K562 (cell line): ENCODE data around the gene PIP4K2C. TPM values are rescaled to one million over a fixed set of nuclear protein-coding genes. Genes with fewer than 3 reads are reported as not detected.

Experiments used
- BHLHE40 ChIP-seq: IDR thresholded peaks from 2 replicates; pipeline ENCODE4 v1.6.1; 2011; ENCODE audit warnings: low read length, improper control_type of control experiment
- ELF1 ChIP-seq: fragments of 200-800 bp; sonication (Bioruptor generic); IDR thresholded peaks from 2 replicates; pipeline ENCODE4 v1.6.1; 2016; ENCODE audit warnings: missing genetic modification characterization, missing compliant biosample characterization
- HDGF ChIP-seq: fragments of 450-650 bp; IDR thresholded peaks from 2 replicates; pipeline ENCODE4 v1.6.1; 2016
- JUND ChIP-seq, 2 experiments: IDR thresholded peaks; 2 replicates in 1 of 2; 3 replicates in 1 of 2; pipeline ENCODE4 v1.6.1; 2011; ENCODE audit warnings: borderline replicate concordance in 2 of 2, low read depth in 2 of 2, low read length in 2 of 2, improper control_type of control experiment in 1 of 2, missing biosample characterization in 1 of 2, missing genetic modification characterization in 1 of 2, missing genetic modification reagents in 1 of 2
- RB1 ChIP-seq: fragments of 450-650 bp; IDR thresholded peaks from 2 replicates; pipeline ENCODE4 v1.6.1; 2017; ENCODE audit warnings: low read depth, mild to moderate bottlenecking
- RUNX1 ChIP-seq: sonication (generic); IDR thresholded peaks from 2 replicates; pipeline ENCODE4 v1.6.1; 2016; ENCODE audit warnings: antibody characterized with exemption, low read depth
- TEAD4 ChIP-seq, 2 experiments: sonication (generic) in 1 of 2; formaldehyde crosslinking in 1 of 2; IDR thresholded peaks; 2 replicates each; pipeline versions ENCODE4 v1.6.1 to v1.8.0; 2012 to 2022; ENCODE audit warnings: borderline replicate concordance in 1 of 2, inconsistent platforms in 1 of 2, low read length in 1 of 2, mild to moderate bottlenecking in 1 of 2, missing genetic modification reagents in 1 of 2
- TOE1 ChIP-seq, 2 experiments: fragments of 450-650 bp in 1 of 2; sonication (generic) in 1 of 2; formaldehyde crosslinking in 1 of 2; IDR thresholded peaks; 2 replicates each; pipeline versions ENCODE4 v1.7.1 to v1.8.0; 2016 to 2022; ENCODE audit warnings: borderline replicate concordance in 2 of 2, mild to moderate bottlenecking in 2 of 2, antibody characterized with exemption in 1 of 2, inconsistent platforms in 1 of 2, low read depth in 1 of 2, missing genetic modification reagents in 1 of 2, moderate library complexity in 1 of 2
- ZEB2 ChIP-seq: fragments of 450-650 bp; IDR thresholded peaks from 2 replicates; pipeline ENCODE4 v1.6.1; 2016
- ZNF384 ChIP-seq: IDR thresholded peaks from 2 replicates; pipeline ENCODE4 v1.6.1; 2012; ENCODE audit warnings: low read depth, low read length, improper control_type of control experiment
- polyA plus RNA-seq, 8 experiments: library from polyadenylated mRNA; depleted of rRNA in 4 of 8; stranded (reverse) in 5 of 8; unstranded in 3 of 8; fragments of >200 nt; fragmentation: Nextera tagmentation in 2 of 8; fragmentation: Illumina TruSeq in 1 of 8; extraction: Ambion mirVana in 2 of 8; extraction: Trizol in 1 of 8; gene quantifications; 2 replicates each; pipeline versions ENCODE4 v1.2.1 to v1.2.3, GENCODE V29; 2011 to 2014; ENCODE audit warnings: inconsistent platforms in 1 of 8, missing spikeins in 1 of 8
- total RNA-seq, 7 experiments: library from RNA; depleted of rRNA in 6 of 7; stranded (reverse); fragments of >200 nt in 6 of 7; fragmentation: Illumina TruSeq in 2 of 7; extraction: Trizol in 2 of 7; gene quantifications; 2 replicates each; pipeline versions ENCODE4 v1.2.1 to v1.2.3, GENCODE V29; 2011 to 2021; ENCODE audit warnings: low replicate concordance in 1 of 7
- TF ChIP-seq, protein P1 (sequence below): fragments of 450-650 bp; IDR thresholded peaks from 2 replicates; pipeline ENCODE4 v1.7.0; 2016; ENCODE audit warnings: borderline replicate concordance
- TF ChIP-seq, protein P2 (sequence below): fragments of 250-450 bp; sonication (Bioruptor Pico); IDR thresholded peaks from 2 replicates; pipeline ENCODE4 v1.4.0; 2020; ENCODE audit warnings: mild to moderate bottlenecking
- TF ChIP-seq, protein P3 (sequence below), 2 experiments: fragments of 450-650 bp; formaldehyde crosslinking in 1 of 2; IDR thresholded peaks; 2 replicates each; pipeline versions ENCODE4 v1.4.0 to v1.6.1; 2014 to 2020; ENCODE audit warnings: mild to moderate bottlenecking in 2 of 2, borderline replicate concordance in 1 of 2, low read depth in 1 of 2

Gene PIP4K2C
- total and polyA plus RNA-seq, 9 of the 15 experiments (the other 6 are each of a cell fraction or from before 2014, with no cell fraction given) = 9.0 to 41.4 (median 18.3) TPM

DNA sequence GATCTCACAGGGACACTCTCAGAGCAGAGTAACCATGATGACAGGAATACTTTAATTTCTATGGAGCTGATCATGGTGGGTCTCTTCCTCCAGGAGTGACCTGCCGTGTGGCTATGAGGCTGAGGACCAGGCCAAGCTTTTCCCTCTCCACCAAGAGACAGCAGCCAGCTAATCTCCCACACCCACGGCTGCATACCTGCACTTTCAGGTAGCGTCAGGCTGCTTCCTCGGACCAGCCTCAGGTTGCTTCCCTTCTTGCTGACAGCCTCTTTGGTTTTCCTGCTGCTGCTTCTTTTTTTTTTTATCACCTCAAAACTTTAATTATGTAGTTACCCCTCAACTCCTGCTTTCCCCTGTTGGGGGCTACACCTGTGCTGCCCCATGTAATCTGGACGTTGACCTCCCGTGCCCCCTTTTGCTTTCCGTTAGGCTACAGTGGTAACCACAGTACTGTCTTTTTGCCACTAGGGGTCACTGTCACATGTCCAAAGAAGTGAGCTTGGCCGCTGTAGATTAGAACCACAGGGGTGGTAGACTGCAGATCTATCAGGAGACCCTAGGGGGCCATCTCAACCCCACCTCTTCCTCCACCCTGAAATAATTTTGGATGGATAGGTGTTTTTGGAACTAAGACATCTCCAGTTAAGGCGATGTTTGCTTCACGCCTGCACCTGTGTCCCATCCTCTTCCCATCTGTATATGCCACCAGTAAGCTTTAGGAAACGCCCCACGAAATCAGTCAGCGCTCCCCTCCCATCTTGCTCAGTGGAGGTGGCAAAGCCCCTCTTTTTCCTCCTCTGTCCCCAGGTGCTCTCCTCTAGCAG lies 7.8 kb upstream of the PIP4K2C start (continued):
- TF ChIP-seq, protein P1, sequence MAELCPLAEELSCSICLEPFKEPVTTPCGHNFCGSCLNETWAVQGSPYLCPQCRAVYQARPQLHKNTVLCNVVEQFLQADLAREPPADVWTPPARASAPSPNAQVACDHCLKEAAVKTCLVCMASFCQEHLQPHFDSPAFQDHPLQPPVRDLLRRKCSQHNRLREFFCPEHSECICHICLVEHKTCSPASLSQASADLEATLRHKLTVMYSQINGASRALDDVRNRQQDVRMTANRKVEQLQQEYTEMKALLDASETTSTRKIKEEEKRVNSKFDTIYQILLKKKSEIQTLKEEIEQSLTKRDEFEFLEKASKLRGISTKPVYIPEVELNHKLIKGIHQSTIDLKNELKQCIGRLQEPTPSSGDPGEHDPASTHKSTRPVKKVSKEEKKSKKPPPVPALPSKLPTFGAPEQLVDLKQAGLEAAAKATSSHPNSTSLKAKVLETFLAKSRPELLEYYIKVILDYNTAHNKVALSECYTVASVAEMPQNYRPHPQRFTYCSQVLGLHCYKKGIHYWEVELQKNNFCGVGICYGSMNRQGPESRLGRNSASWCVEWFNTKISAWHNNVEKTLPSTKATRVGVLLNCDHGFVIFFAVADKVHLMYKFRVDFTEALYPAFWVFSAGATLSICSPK = no peak
- TF ChIP-seq RB1 (peak; percentile 70), ELF1 (tag) (no peak), ZNF384 (0 out of 2 replicates have a peak, but pooled peaks have one; percentile 7), JUND (IDR thresholded peaks at IDR 0.05; ENCODE audit: borderline replicate concordance, low read depth, low read length) (peak; percentile 34; the same call in 1 of the 2 replicates), JUND (tag; IDR thresholded peaks at IDR 0.05; ENCODE audit: borderline replicate concordance, low read depth, low read length) (no peak), ZEB2 (peak; percentile 56), BHLHE40 (peak; percentile 52; the same call in 1 of the 2 replicates), TEAD4 (IDR thresholded peaks at IDR 0.05; ENCODE audit: low read length) (peak; percentile 35; the same call in 1 of the 2 replicates), TEAD4 (CRISPR knock-in tag; IDR thresholded peaks at IDR 0.05; ENCODE audit: borderline replicate concordance) (no peak), TOE1 (IDR thresholded peaks at IDR 0.05; ENCODE audit: borderline replicate concordance) (peak; percentile 37; the same call in 1 of the 2 replicates), TOE1 (CRISPR knock-in tag; IDR thresholded peaks at IDR 0.05; ENCODE audit: borderline replicate concordance, low read depth) (no peak), HDGF (0 out of 2 replicates have a peak, but pooled peaks have one; percentile 57), RUNX1 (0 out of 2 replicates have a peak, but pooled peaks have one; percentile 13)
- TF ChIP-seq, protein P2, sequence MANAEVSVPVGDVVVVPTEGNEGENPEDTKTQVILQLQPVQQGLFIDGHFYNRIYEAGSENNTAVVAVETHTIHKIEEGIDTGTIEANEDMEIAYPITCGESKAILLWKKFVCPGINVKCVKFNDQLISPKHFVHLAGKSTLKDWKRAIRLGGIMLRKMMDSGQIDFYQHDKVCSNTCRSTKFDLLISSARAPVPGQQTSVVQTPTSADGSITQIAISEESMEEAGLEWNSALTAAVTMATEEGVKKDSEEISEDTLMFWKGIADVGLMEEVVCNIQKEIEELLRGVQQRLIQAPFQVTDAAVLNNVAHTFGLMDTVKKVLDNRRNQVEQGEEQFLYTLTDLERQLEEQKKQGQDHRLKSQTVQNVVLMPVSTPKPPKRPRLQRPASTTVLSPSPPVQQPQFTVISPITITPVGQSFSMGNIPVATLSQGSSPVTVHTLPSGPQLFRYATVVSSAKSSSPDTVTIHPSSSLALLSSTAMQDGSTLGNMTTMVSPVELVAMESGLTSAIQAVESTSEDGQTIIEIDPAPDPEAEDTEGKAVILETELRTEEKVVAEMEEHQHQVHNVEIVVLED (CRISPR knock-in tag) = no peak
- TF ChIP-seq, protein P3, sequence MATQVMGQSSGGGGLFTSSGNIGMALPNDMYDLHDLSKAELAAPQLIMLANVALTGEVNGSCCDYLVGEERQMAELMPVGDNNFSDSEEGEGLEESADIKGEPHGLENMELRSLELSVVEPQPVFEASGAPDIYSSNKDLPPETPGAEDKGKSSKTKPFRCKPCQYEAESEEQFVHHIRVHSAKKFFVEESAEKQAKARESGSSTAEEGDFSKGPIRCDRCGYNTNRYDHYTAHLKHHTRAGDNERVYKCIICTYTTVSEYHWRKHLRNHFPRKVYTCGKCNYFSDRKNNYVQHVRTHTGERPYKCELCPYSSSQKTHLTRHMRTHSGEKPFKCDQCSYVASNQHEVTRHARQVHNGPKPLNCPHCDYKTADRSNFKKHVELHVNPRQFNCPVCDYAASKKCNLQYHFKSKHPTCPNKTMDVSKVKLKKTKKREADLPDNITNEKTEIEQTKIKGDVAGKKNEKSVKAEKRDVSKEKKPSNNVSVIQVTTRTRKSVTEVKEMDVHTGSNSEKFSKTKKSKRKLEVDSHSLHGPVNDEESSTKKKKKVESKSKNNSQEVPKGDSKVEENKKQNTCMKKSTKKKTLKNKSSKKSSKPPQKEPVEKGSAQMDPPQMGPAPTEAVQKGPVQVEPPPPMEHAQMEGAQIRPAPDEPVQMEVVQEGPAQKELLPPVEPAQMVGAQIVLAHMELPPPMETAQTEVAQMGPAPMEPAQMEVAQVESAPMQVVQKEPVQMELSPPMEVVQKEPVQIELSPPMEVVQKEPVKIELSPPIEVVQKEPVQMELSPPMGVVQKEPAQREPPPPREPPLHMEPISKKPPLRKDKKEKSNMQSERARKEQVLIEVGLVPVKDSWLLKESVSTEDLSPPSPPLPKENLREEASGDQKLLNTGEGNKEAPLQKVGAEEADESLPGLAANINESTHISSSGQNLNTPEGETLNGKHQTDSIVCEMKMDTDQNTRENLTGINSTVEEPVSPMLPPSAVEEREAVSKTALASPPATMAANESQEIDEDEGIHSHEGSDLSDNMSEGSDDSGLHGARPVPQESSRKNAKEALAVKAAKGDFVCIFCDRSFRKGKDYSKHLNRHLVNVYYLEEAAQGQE (IDR thresholded peaks at IDR 0.05; ENCODE audit: borderline replicate concordance) = peak; percentile 91
- TF ChIP-seq, protein P3 (CRISPR knock-in tag; IDR thresholded peaks at IDR 0.05; ENCODE audit: low read depth) = no peak
